GM06990 (cell line): Measurements from ENCODE around the gene DAB2IP.

Source experiments
- DNase-seq: peaks from one replicate; pipeline ENCODE4 v3.0.0-alpha.2; 2011; ENCODE audit not compliant: insufficient read length; ENCODE audit errors: extremely low read depth
- H3K27me3 ChIP-seq: replicated peaks from 2 replicates; pipeline ENCODE4 v1.6.0; 2011; ENCODE audit warnings: low read length; ENCODE audit not compliant: control insufficient read depth, insufficient read depth
- H3K36me3 ChIP-seq: 2 replicates; pipeline ENCODE4 v1.5.1; 2011; ENCODE audit warnings: low read length; ENCODE audit not compliant: control insufficient read depth, insufficient read depth
- H3K4me3 ChIP-seq: replicated peaks from 2 replicates; pipeline ENCODE4 v1.5.1; 2011; ENCODE audit warnings: low read depth, mild to moderate bottlenecking, control low read depth, low read length
- TF ChIP-seq, protein P1 (sequence below): IDR thresholded peaks from 2 replicates; pipeline ENCODE4 v1.5.1; 2011; ENCODE audit warnings: low read length, control low read depth, mild to moderate bottlenecking, inconsistent platforms; ENCODE audit not compliant: insufficient read depth, poor library complexity, severe bottlenecking

The DAB2IP gene

DNA sequence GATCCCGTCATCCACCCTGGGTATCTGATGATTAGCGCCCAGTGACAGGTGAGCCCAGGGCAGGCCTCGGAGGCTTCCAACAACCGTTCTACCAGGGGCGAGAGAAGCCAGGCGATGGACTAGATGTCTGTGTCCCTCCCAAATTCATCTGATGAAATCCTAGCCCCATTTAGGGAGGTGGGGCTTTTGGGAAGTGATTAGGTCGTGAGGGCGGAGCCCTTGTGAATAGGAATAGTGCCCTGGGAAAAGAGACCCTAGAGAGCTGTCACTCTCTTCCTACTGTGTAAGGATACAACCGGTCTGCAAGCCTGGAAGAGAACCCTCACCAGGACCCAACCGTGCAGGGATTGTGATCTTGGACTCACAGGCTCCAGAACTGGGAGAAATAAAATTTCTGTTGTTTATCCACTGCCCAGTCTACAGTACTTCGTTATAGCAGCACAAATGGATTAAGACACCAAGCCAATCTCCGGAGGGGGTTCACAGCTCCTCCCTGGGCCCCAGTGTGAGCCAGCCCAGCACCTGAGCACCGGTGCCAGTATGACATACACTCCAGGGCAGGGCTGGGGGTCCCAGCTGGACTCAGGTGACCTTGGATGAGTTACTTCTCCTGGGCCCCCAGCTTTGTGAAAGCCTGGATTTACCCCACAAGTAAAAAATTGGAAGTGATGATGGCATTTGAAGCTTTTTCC is 162.2 kb downstream of the DAB2IP start:
- Histone ChIP-seq H3K36me3 (no peaks in the 10 kb centered on the region), H3K4me3 (no peak overlapping the region), H3K27me3 (no peaks in the 10 kb centered on the region; the same call in 1 of the 2 replicates)
- no peak for DNase-seq
- TF ChIP-seq, protein P1, sequence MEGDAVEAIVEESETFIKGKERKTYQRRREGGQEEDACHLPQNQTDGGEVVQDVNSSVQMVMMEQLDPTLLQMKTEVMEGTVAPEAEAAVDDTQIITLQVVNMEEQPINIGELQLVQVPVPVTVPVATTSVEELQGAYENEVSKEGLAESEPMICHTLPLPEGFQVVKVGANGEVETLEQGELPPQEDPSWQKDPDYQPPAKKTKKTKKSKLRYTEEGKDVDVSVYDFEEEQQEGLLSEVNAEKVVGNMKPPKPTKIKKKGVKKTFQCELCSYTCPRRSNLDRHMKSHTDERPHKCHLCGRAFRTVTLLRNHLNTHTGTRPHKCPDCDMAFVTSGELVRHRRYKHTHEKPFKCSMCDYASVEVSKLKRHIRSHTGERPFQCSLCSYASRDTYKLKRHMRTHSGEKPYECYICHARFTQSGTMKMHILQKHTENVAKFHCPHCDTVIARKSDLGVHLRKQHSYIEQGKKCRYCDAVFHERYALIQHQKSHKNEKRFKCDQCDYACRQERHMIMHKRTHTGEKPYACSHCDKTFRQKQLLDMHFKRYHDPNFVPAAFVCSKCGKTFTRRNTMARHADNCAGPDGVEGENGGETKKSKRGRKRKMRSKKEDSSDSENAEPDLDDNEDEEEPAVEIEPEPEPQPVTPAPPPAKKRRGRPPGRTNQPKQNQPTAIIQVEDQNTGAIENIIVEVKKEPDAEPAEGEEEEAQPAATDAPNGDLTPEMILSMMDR: no peak

DNA sequence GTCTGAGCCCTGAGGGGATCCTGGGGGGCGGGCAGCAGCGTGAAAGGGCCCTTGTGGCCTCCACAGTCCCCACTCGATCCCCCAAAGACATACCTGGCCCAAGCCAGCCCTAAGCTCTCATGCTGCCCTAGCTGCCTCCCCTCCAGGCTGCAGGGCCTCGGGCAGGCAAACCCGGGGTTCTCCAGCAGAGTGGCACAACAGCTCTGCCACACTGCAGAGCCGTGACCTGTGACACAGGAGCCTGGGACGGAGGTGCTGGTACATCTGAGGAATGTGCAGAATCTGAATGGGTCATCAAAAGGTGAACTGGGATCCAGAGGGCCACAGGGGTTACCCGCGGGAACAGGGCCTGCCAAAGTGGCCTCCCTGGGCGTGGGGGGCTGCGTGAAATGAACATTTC is 163.2 kb downstream of the DAB2IP start:
- TF ChIP-seq, protein P1: no peak
- H3K36me3 ChIP-seq: no peaks in the 10 kb centered on the region
- DNase-seq: no peak
- no peaks in the 10 kb centered on the region; the same call in 1 of the 2 replicates for H3K27me3 ChIP-seq
- H3K4me3 ChIP-seq: no peak overlapping the region

DNA sequence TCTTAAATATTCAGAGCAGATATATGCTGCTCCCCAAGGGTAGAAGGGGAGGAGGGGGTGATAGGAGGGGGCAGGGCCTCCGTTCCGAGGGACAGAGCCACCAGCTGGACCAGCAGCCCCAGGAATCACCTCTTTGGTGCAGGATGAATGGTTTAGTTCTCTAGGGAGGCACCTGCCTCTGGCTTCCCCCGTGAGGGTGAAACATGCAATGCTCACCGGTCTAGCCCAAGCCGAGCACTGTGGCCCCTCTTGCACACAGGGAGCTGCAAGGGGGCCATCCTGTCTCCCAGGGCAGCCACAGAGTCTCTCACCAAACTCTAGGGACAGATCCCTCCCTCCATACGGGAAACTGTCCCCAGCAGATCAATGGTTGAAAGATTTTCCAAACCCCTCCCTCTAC is 163.7 kb downstream of the DAB2IP start:
- Histone ChIP-seq H3K36me3 (no peaks in the 10 kb centered on the region), H3K27me3 (no peaks in the 10 kb centered on the region; the same call in 1 of the 2 replicates), H3K4me3 (no peak overlapping the region)
- DNase-seq: no peak
- TF ChIP-seq, protein P1: no peak

DNA sequence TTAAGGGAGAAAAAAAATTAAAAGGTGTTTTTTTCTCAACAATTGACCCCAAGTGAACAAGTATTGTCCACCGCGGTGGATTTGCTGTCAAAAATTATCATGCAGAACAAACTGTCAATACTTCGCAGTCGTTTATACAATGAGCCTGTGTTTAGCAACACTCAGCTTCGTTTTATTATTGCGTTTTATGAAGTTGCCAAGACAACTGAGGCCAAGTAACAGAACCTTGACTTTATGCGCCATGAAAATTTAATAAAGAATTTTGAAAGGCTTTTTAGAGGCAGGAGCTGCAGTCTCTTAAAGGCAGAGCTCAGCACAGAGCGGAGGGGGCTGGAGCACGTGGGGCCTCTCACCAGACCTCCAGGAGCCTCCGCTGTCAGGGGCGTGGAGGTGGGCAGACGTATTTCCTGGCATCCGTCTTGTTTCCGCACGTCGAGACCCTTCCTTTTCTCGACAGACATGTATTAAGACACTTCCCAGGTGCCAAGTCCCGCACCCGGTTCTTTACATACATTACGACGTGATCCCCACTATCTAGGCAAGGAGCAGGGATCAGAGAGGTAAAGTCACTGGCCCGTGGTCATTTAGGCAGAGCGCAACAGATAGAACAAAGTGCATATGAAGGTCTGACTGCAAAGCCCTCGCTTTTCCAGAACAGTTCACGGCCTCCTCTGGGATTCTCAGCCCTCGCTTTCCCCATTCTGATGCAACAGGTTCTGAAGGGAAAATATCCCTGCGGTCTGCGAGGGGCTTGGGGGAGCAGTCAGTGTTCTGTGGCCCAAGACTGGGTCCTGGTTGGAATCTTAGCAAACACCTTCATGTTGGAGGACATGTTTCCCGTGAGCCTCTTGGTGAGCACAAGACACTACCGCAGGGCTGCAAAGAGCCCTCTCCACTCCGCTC is 164.4 kb downstream of the DAB2IP start:
- DNase-seq: no peak
- TF ChIP-seq, protein P1: no peak
- Histone ChIP-seq H3K4me3 (no peak overlapping the region), H3K36me3 (no peaks in the 10 kb centered on the region), H3K27me3 (no peaks in the 10 kb centered on the region; the same call in 1 of the 2 replicates)

DNA sequence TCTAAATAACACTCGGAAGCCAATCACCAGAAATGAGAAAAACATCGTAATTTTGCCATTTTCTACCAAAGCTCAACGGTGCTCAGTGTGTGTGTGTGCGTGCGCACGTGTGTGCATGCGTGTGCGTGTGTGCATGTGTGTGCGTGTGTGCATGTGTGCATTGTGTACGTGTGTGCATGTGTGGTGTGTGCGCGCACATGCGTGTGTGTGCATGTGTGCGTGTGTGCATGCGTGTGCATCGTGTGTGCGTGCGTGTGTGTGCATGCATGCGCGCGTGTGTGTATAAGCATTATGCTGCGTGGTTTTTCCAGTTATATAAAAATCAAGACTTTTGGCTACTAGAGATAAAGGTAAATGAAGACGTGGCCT is 165.0 kb downstream of the DAB2IP start:
- peaks cover under 1% of the 10 kb centered on the region; the same call in 1 of the 2 replicates for H3K27me3 ChIP-seq
- H3K36me3 ChIP-seq: no peaks in the 10 kb centered on the region
- DNase-seq: no peak
- TF ChIP-seq, protein P1: no peak
- no peak overlapping the region for H3K4me3 ChIP-seq
